ENCODE data around the gene ITLN1. TPM values are rescaled to one million over a fixed set of nuclear protein-coding genes. Genes with fewer than 3 reads are reported as not detected.
"Not testable (repeated sequence)": the region's sequence is repeated elsewhere in the genome, so short reads cannot be mapped to it uniquely, and the experiment has no call there.

Gene ITLN1
- total RNA-seq (0.21 TPM in 1 of 2 replicates, not detected in the other), polyA plus RNA-seq (0.34 TPM in 1 of 2 replicates, not detected in the other)

- DNase-seq (ENCODE audit: low read depth in 1 of 2, low spot score in 1 of 2), result no peak
Observed at GRCh38 chr1:160885042-160885441, at the start of gene ITLN1. Gene ITLN1 (minus strand): TSS chr1:160885180. CDS start chr1:160884877, 303 bp downstream.

GRCh38 chr1:160933305-160933704, 48.3 kb upstream of the ITLN1 start:
- H3K4me3 ChIP-seq; H3K27me3 ChIP-seq; H3K4me1 ChIP-seq (ENCODE audit: low read depth); H3K36me3 ChIP-seq; H3K9me3 ChIP-seq (ENCODE audit: low read depth); H3K27ac ChIP-seq; DNase-seq (ENCODE audit: low read depth in 1 of 2, low spot score in 1 of 2): not testable (repeated sequence)

More at GRCh38 chr1:160885042-160885441, at the start of gene ITLN1:
- H3K27ac ChIP-seq, result no peak within 1 kb of the TSS
- H3K9me3 ChIP-seq (ENCODE audit: low read depth), result no peaks in the 10 kb centered on the region
- H3K4me1 ChIP-seq (ENCODE audit: low read depth), result no peaks in the 10 kb centered on the region
- H3K36me3 ChIP-seq, result no peaks in the 10 kb centered on the region
- no peak within 1 kb of the TSS for H3K4me3 ChIP-seq
- TF ChIP-seq CTCF (IDR thresholded peaks at IDR 0.05; ENCODE audit: low read depth, low read length), result no peak
- H3K27me3 ChIP-seq, result peaks cover 3% of the 10 kb centered on the region

- no peaks in the 10 kb centered on the region for H3K27me3 ChIP-seq
- TF ChIP-seq CTCF (IDR thresholded peaks at IDR 0.05; ENCODE audit: low read depth, low read length), result no peak
- H3K4me1 ChIP-seq (ENCODE audit: low read depth), result no peaks in the 10 kb centered on the region
- H3K36me3 ChIP-seq, result no peaks in the 10 kb centered on the region
- H3K9me3 ChIP-seq (ENCODE audit: low read depth), result no peaks in the 10 kb centered on the region
- no peak overlapping the region for H3K4me3 ChIP-seq
- peak in 1 of 2 donors; percentile 43 for DNase-seq (ENCODE audit: low read depth in 1 of 2, low spot score in 1 of 2)
- no peak overlapping the region for H3K27ac ChIP-seq
Observed at GRCh38 chr1:160925652-160926244, 40.8 kb upstream of the ITLN1 start.

- Histone ChIP-seq H3K9me3 (ENCODE audit: low read depth) (no peaks in the 10 kb centered on the region), H3K4me1 (ENCODE audit: low read depth) (no peaks in the 10 kb centered on the region), H3K4me3 (no peak overlapping the region), H3K36me3 (no peaks in the 10 kb centered on the region), H3K27me3 (no peaks in the 10 kb centered on the region), H3K27ac (no peak overlapping the region)
- no peak for TF ChIP-seq CTCF (IDR thresholded peaks at IDR 0.05; ENCODE audit: low read depth, low read length)
- DNase-seq (ENCODE audit: low read depth in 1 of 2, low spot score in 1 of 2), result no peak
Observed at GRCh38 chr1:160924791-160925651, 40.0 kb upstream of the ITLN1 start.

GRCh38 chr1:160916666-160917065, 31.7 kb upstream of the ITLN1 start:
- DNase-seq (ENCODE audit: low read depth in 1 of 2, low spot score in 1 of 2), result peak in 1 of 2 donors; percentile 13
- peaks cover 6% of the 10 kb centered on the region for H3K27me3 ChIP-seq
- H3K27ac ChIP-seq, result no peak overlapping the region
- H3K4me3 ChIP-seq, result no peak overlapping the region
- no peaks in the 10 kb centered on the region for H3K9me3 ChIP-seq (ENCODE audit: low read depth)
- no peaks in the 10 kb centered on the region for H3K4me1 ChIP-seq (ENCODE audit: low read depth)
- TF ChIP-seq CTCF (IDR thresholded peaks at IDR 0.05; ENCODE audit: low read depth, low read length), result no peak
- no peaks in the 10 kb centered on the region for H3K36me3 ChIP-seq

- not testable (repeated sequence) for H3K27me3 ChIP-seq; H3K27ac ChIP-seq; H3K4me1 ChIP-seq (ENCODE audit: low read depth); H3K9me3 ChIP-seq (ENCODE audit: low read depth); H3K4me3 ChIP-seq; H3K36me3 ChIP-seq
- peak in 1 of 2 donors; percentile 5 for DNase-seq (ENCODE audit: low read depth in 1 of 2, low spot score in 1 of 2)
Observed at GRCh38 chr1:160913229-160913628, 28.2 kb upstream of the ITLN1 start.

Data from cardiac muscle cell (in vitro differentiated cells and primary cell).